HCT116 (cell line): ENCODE measurements around the gene CDH23. TPM values are rescaled to one million over a fixed set of nuclear protein-coding genes. Genes with fewer than 3 reads are reported as not detected.

ENCODE experiments used
- ATAC-seq: fragments of 200-7000 bp; cut with Tn5 transposase; 2 replicates; pipeline ENCODE4 v1.9.1; 2020; ENCODE audit warnings: mild to moderate bottlenecking, moderate library complexity
- BruUV-seq: library from RNA; stranded (reverse); fragments of 400-500 nt; replicated peaks from 2 replicates; lab custom pipeline; 2021; lab: Mats Ljungman, UMichigan
- CTCF ChIA-PET: fragments of 300-600 bp; sonication (Branson Sonifier 250); formaldehyde crosslinking; loops from one replicate; lab custom pipeline; 2021; ENCODE audit warnings: antibody characterized with exemption; lab: Charles Lee
- POLR2A ChIA-PET: fragments of 300-600, 350-600 bp; sonication (Branson Sonifier 250); formaldehyde crosslinking; loops from one replicate; lab custom pipeline; 2021; ENCODE audit warnings: antibody characterized with exemption; lab: Charles Lee
- RAD21 ChIA-PET, 2 experiments: fragments of 300-600 bp; sonication (Branson Sonifier 250); formaldehyde crosslinking; loops; one replicate each; lab custom pipeline; 2023; ENCODE audit warnings: low total read pairs in 2 of 2; ENCODE audit not compliant: uncharacterized antibody in 2 of 2, unreplicated experiment in 2 of 2, low non-redundant PET in 1 of 2; lab: Charles Lee
- DNase-seq: peaks from one replicate; pipeline ENCODE4 v3.0.0-alpha.2; 2010; ENCODE audit warnings: low read depth, low spot score
- H2AFZ ChIP-seq: fragments of 200-600 bp; shearing (Covaris generic), sonication (generic); 2 replicates; pipeline ENCODE4 v1.6.1; 2017; ENCODE audit warnings: low read depth, mixed run types, mixed read lengths, antibody characterized with exemption, low read length; ENCODE audit not compliant: poor library complexity, severe bottlenecking
- H3K27ac ChIP-seq: 2 replicates; pipeline ENCODE4 v1.5.1; 2012; ENCODE audit warnings: low read depth, low read length
- H3K27me3 ChIP-seq: fragments of 200-600 bp; sonication (generic); 2 replicates; pipeline ENCODE4 v1.6.1; 2016; ENCODE audit warnings: mixed run types, low read length, mixed read lengths; ENCODE audit not compliant: insufficient read depth
- H3K36me3 ChIP-seq, 2 experiments: fragments of 200-500 bp in 1 of 2; fragments of 200-600 bp in 1 of 2; sonication (Bioruptor generic) in 1 of 2; sonication (generic) in 1 of 2; 2 replicates each; pipeline versions ENCODE4 v1.5.1 to v1.6.1; 2014 to 2016; ENCODE audit warnings: low read length in 2 of 2, inconsistent platforms in 1 of 2, mixed read lengths in 1 of 2, mixed run types in 1 of 2; ENCODE audit not compliant: insufficient read depth in 2 of 2, control insufficient read depth in 1 of 2
- H3K4me1 ChIP-seq, 2 experiments: fragments of 200-600 bp in 1 of 2; sonication (generic) in 1 of 2; 2 replicates each; pipeline versions ENCODE4 v1.5.1 to v1.6.1; 2012 to 2017; ENCODE audit warnings: low read length in 2 of 2, inconsistent platforms in 1 of 2, mild to moderate bottlenecking in 1 of 2, mixed read lengths in 1 of 2, mixed run types in 1 of 2, moderate library complexity in 1 of 2; ENCODE audit not compliant: insufficient read depth in 2 of 2, control insufficient read depth in 1 of 2
- H3K4me2 ChIP-seq: fragments of 200-600 bp; sonication (generic); 2 replicates; pipeline ENCODE4 v1.6.1; 2017; ENCODE audit warnings: mixed run types, low read length, mixed read lengths
- H3K4me3 ChIP-seq, 2 experiments: fragments of 200-600 bp in 1 of 2; sonication (generic) in 1 of 2; replicated peaks in 1 of 2; 2 replicates each; pipeline ENCODE4 v1.5.1; 2011 to 2016; ENCODE audit warnings: low read length in 2 of 2, control low read depth in 1 of 2, low read depth in 1 of 2, mild to moderate bottlenecking in 1 of 2, mixed read lengths in 1 of 2, mixed run types in 1 of 2
- H3K79me2 ChIP-seq: fragments of 200-600 bp; sonication (generic); 2 replicates; pipeline ENCODE4 v1.6.1; 2017; ENCODE audit warnings: mild to moderate bottlenecking, mixed run types, low read length, moderate library complexity, mixed read lengths; ENCODE audit not compliant: insufficient read depth
- H3K9ac ChIP-seq: fragments of 200-600 bp; sonication (generic); 2 replicates; pipeline ENCODE4 v1.6.1; 2016; ENCODE audit warnings: low read length, mixed read lengths
- H3K9me2 ChIP-seq: fragments of 200-600 bp; sonication (generic), shearing (Covaris generic); 2 replicates; pipeline ENCODE4 v1.6.1; 2017; ENCODE audit warnings: mixed run types, mild to moderate bottlenecking, moderate library complexity; ENCODE audit not compliant: insufficient read depth
- H3K9me3 ChIP-seq, 2 experiments: fragments of 200-500 bp in 1 of 2; fragments of 200-600 bp in 1 of 2; sonication (Bioruptor generic) in 1 of 2; sonication (generic) in 1 of 2; 2 replicates each; pipeline ENCODE4 v1.6.1; 2014 to 2017; ENCODE audit warnings: low read length in 2 of 2, mixed read lengths in 2 of 2, inconsistent platforms in 1 of 2, low read depth in 1 of 2, mild to moderate bottlenecking in 1 of 2, mixed run types in 1 of 2, moderate library complexity in 1 of 2; ENCODE audit not compliant: control insufficient read depth in 1 of 2, insufficient read depth in 1 of 2
- H4K20me1 ChIP-seq: fragments of 200-600 bp; sonication (generic), shearing (Covaris generic); 2 replicates; pipeline ENCODE4 v1.6.1; 2017; ENCODE audit warnings: mixed run types, mild to moderate bottlenecking, moderate library complexity; ENCODE audit not compliant: insufficient read depth
- ATF3 ChIP-seq: IDR thresholded peaks from 2 replicates; pipeline ENCODE4 v1.6.1; 2012
- CTCF ChIP-seq, 3 experiments: fragments of 200-600 bp in 1 of 3; sonication (generic) in 1 of 3; IDR thresholded peaks in 2 of 3; conservative IDR thresholded peaks in 1 of 3; 2 replicates each; pipeline ENCODE4 v1.5.1; 2012 to 2017; ENCODE audit warnings: low read depth in 2 of 3, low read length in 2 of 3, antibody characterized with exemption in 1 of 3, borderline replicate concordance in 1 of 3, control low read depth in 1 of 3, mild to moderate bottlenecking in 1 of 3, mixed read lengths in 1 of 3, mixed run types in 1 of 3, moderate library complexity in 1 of 3; ENCODE audit not compliant: insufficient read depth in 1 of 3
- ELF1 ChIP-seq: IDR thresholded peaks from 2 replicates; pipeline ENCODE4 v1.6.1; 2012; ENCODE audit warnings: low read depth, borderline replicate concordance
- FOSL1 ChIP-seq: IDR thresholded peaks from 2 replicates; pipeline ENCODE4 v1.6.1; 2012; ENCODE audit warnings: low read depth
- POLR2A ChIP-seq: IDR thresholded peaks from 2 replicates; pipeline ENCODE4 v1.7.0; 2011; ENCODE audit warnings: borderline replicate concordance; ENCODE audit not compliant: insufficient read depth, insufficient read length; ENCODE audit errors: extremely low read depth
- SP1 ChIP-seq: IDR thresholded peaks from 2 replicates; pipeline ENCODE4 v1.6.1; 2012; ENCODE audit warnings: low read depth
- SRF ChIP-seq: IDR thresholded peaks from 2 replicates; pipeline ENCODE4 v1.6.1; 2012; ENCODE audit warnings: low read depth
- TCF7L2 ChIP-seq: IDR thresholded peaks from 2 replicates; pipeline ENCODE4 v1.7.0; 2011; ENCODE audit warnings: borderline replicate concordance, inconsistent platforms; ENCODE audit not compliant: insufficient read depth, insufficient read length; ENCODE audit errors: extremely low read depth
- ZBTB33 ChIP-seq: IDR thresholded peaks from 2 replicates; pipeline ENCODE4 v1.6.1; 2011; ENCODE audit warnings: mild to moderate bottlenecking, low read length, moderate library complexity; ENCODE audit not compliant: insufficient replicate concordance; ENCODE audit errors: extremely low read depth
- ZNF274 ChIP-seq: fragments of 200-500 bp; sonication (Bioruptor generic); IDR thresholded peaks from 2 replicates; pipeline ENCODE4 v1.6.1; 2014; ENCODE audit warnings: mild to moderate bottlenecking, low read depth, low read length, inconsistent platforms
- intact Hi-C: fragments of 100-400 bp; cut with micrococcal nuclease; formaldehyde crosslinking; loops from 2 replicates; pipeline ENCODE4 v1.10.0; 2022
- total RNA-seq: library from RNA; stranded (reverse); gene quantifications from one replicate; pipeline ENCODE4 v1.2.1, GENCODE V29; 2021; ENCODE audit not compliant: unreplicated experiment

Gene CDH23
- total RNA-seq, 1 experiment from 2014 or later = not detected

- H3K9me3 ChIP-seq = no peaks in the 10 kb centered on the region
- CTCF ChIA-PET = interaction anchor here (0.9 kb wide), 1 partner anchor 73 kb away, joined by 3 read pairs; no protein-coding TSS in a partner anchor
- H3K27ac ChIP-seq = no peak overlapping the region
- H3K27me3 ChIP-seq = peaks cover 7% of the 10 kb centered on the region; the same call in 1 of the 2 replicates
- no peaks in the 10 kb centered on the region for H3K4me1 ChIP-seq
- H3K4me3 ChIP-seq = no peak overlapping the region
- POLR2A ChIA-PET = no interaction called here
- TF ChIP-seq POLR2A (no peak), SRF (no peak), ELF1 (no peak), FOSL1 (no peak)
- TF ChIP-seq, all 23 proteins: peak for 0
- RAD21 ChIA-PET = no interaction called here
- ATAC-seq = no peak
- no peaks in the 10 kb centered on the region for H4K20me1 ChIP-seq
- H3K9ac ChIP-seq = no peak overlapping the region
- no peak overlapping the region for H2AFZ ChIP-seq
- H3K4me2 ChIP-seq = no peak overlapping the region
- no peak for DNase-seq
- intact Hi-C loops = no loop called here
- no peaks in the 10 kb centered on the region for H3K9me2 ChIP-seq
- H3K36me3 ChIP-seq = no peaks in the 10 kb centered on the region
- BruUV-seq = no TSS peak
- no peaks in the 10 kb centered on the region for H3K79me2 ChIP-seq
Observed at GRCh38 chr10:71455035-71455434, 58.3 kb downstream of the CDH23 start.

GRCh38 chr10:71456631-71457030 lies 59.9 kb downstream of the CDH23 start:
- Histone ChIP-seq H2AFZ (no peak overlapping the region), H3K9me3 (no peaks in the 10 kb centered on the region), H3K4me1 (no peaks in the 10 kb centered on the region), H3K4me3 (no peak overlapping the region), H3K27me3 (peaks cover 7% of the 10 kb centered on the region; the same call in 1 of the 2 replicates), H3K79me2 (no peaks in the 10 kb centered on the region), H3K27ac (no peak overlapping the region), H3K36me3 (no peaks in the 10 kb centered on the region), H3K4me2 (no peak overlapping the region), H4K20me1 (no peaks in the 10 kb centered on the region), H3K9ac (no peak overlapping the region), H3K9me2 (no peaks in the 10 kb centered on the region)
- POLR2A ChIA-PET = no interaction called here
- RAD21 ChIA-PET = no interaction called here
- intact Hi-C loops = no loop called here
- no peak for TF ChIP-seq ZNF274
- TF ChIP-seq CTCF (IDR thresholded peaks at IDR 0.05 in 2 of 3, conservative IDR thresholded peaks at IDR 0.05 in 1 of 3; ENCODE audit: borderline replicate concordance in 1 of 3, insufficient read depth in 1 of 3, low read depth in 2 of 3, low read length in 2 of 3) = no peak
- no peak for TF ChIP-seq SRF
- no peak for TF ChIP-seq SP1
- no peak for TF ChIP-seq ELF1
- TF ChIP-seq TCF7L2 = no peak
- TF ChIP-seq ZBTB33 = no peak
- TF ChIP-seq ATF3 = no peak
- DNase-seq (no peak), ATAC-seq (no peak)
- CTCF ChIA-PET = no interaction called here
- BruUV-seq = no TSS peak
